NCI-H1092 treated with DMSO at 0.1 percent for 48 hours (cell line): ENCODE measurements around the gene CYSTM1.

Source experiments
- DNase-seq: peaks from one replicate; lab custom pipeline; 2025; lab: John Stamatoyannopoulos, UW

CYSTM1 gene

DNA sequence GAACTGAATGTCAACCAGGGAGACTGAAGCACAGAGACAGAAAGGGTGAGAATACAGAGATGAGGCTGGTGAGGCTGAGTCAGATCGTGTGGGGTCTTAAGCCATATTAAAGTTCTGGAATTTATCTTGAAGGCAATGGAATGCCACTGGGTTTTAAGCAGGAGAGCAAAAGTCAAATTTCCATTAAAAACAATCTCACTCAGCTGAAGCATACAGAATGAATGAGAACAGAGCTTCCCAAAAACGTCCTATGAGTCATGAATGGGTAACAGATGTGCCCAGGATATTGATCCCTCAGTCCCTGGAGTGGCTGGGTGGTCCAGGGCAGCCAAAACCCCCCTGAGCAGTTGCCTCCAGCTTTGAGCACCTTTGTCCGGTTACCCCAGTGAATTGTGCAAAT lies 83.0 kb downstream of the CYSTM1 start:
- DNase-seq: no peak

GRCh38 chr5:140258873-140259272 lies 83.9 kb downstream of the CYSTM1 start:
- DNase-seq: no peak

GRCh38 chr5:140259500-140259899 lies 84.5 kb downstream of the CYSTM1 start:
- no peak for DNase-seq

- DNase-seq: no peak
These were observed 85.2 kb downstream of the CYSTM1 start for GRCh38 chr5:140260089-140260656.

- DNase-seq: peak; percentile 33
These were observed 86.6 kb downstream of the CYSTM1 start for GRCh38 chr5:140261403-140262171.

DNA sequence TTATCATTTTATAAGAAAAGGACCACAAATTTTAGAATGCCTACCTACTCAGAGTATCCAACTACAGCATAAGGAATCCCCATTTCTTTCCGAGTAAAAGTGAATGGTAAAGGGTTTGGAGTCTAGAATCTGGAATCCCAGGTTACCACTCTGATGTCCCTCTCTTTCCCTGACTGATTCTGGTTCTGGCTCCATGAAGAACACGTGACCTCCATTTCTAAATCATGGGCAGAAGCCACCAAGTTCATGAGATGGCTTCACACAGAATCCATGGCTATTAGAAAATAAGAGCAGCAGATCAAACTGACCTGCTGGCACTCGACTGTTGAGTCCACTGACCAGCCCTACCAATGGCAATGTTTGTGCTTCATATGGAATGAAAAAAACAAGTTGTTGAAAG lies 87.2 kb downstream of the CYSTM1 start:
- peak; percentile 33 for DNase-seq

- peak; percentile 34 for DNase-seq
These were observed 87.9 kb downstream of the CYSTM1 start for GRCh38 chr5:140262839-140263238.

DNA sequence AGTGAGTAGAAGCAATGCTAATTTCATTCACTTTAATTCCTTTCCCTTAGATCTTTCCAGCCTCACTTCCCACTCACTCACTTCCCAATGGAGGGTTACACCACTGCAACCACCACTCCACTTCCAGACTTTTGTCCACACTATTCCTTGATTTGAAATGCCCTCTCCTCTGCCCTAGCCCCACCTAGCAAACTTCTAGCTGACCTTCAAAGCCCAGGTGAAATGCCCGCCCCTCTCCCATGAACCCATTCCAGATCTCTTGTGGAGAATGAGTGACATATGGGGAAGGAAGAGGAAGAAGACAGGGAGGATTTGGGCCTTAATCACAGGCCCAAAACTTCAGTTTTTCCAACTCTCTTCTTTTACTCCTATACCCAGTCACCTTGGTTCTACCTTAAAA lies 90.9 kb downstream of the CYSTM1 start:
- DNase-seq: no peak

- no peak for DNase-seq
These were observed 91.6 kb downstream of the CYSTM1 start for GRCh38 chr5:140266471-140267200.

DNA sequence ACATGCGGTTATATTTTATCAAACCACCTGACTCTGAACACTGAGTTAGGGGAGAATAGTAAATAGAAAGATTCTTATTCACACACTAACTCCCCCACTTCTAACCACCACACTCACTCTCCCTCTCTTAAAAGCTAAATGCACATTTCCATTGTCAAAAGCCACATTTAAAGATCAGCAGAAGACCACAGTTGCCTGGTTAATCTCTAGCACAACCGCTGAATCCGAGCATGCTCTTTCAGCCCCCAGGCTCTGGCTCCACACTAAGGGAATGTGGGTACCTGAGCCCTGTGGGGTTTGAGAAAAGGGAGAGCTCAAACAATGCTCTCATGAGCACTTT lies 92.2 kb downstream of the CYSTM1 start:
- no peak for DNase-seq

GRCh38 chr5:140267559-140268018 lies 92.6 kb downstream of the CYSTM1 start:
- no peak for DNase-seq

DNA sequence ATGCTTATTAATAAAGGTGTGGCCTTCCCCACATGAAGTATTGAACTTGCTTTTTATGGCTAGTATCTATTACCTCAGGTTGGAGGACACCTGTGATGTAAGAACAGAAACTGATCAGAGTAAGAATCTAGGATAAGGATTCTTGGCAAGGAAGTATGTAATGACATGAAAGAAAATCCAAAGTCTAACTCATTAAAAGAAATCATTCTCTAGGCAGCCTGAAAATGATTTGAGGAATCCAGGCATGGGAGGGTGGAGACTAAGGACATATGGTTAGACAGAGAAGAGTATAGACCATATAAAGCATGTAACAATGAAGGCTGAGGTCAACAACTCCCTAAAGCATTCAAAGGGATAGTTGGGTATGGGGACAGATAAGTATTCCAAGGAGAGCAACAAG lies 95.0 kb downstream of the CYSTM1 start:
- no peak for DNase-seq

GRCh38 chr5:140273401-140273877 lies 98.5 kb downstream of the CYSTM1 start:
- DNase-seq: no peak

GRCh38 chr5:140275837-140276236 lies 100.8 kb downstream of the CYSTM1 start:
- DNase-seq: no peak

- DNase-seq: no peak
These were observed 107.3 kb downstream of the CYSTM1 start for GRCh38 chr5:140282266-140282665.

GRCh38 chr5:140284013-140284412 lies 109.0 kb downstream of the CYSTM1 start:
- DNase-seq: no peak

DNA sequence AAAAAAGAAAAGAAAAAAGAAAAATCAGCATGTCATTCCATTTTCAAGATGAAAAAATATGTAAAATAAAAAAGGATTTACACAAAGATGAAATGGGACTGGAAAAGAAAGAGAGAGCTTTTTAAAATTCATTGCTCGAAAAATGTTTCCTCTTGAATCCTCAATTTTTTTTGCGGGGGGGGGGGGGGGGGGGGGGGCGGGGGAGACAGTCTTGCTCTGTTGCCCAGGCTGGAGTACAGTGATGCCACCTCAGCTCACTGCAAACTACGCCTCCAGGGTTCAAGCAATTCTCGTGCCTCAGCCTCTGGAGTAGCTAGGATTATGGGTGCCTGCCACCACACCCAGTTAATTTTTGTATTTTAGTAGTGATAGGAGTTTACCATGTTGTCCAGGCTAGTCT lies 111.4 kb downstream of the CYSTM1 start:
- no peak for DNase-seq

DNA sequence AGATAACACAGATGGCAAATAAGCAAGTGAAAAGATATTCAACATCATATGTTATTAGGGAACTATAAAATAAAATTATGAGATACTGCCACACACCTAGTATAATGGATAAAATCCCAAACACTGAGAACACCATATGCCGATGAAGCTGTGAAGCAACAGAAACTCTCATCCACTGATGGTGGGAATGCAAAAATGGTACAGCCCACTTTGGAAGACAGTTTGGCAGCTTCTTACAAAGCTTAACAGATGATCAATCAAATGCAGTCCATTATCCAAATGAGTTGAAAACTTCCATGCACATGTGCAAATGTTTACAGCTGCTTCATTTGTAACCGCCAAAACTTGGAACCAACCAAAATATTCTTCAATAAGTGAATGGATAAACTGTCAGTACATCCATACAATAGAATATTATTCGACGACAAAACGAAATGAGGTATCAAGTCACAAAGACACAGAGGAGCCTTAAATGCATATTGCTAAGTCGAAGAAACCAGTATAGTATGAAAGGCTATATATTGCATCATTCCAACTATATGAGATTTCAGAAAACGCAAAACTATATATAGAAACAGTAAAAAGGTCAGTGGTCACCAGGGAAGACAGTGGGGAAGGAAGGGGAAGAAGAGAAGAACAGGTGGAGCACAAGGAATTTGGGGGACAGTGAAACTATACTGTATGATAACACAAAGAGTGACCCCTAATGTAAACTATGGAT lies 113.0 kb downstream of the CYSTM1 start:
- no peak for DNase-seq

GRCh38 chr5:140292212-140293036 lies 117.4 kb downstream of the CYSTM1 start:
- no peak for DNase-seq
